HG03439 (cell line): ENCODE results near the gene SETD5.
A peak's percentile ranks its signal among the peaks of the same experiment; 100 is the strongest.

Experiments used
- ATAC-seq: cut with Tn5 transposase; IDR thresholded peaks from one replicate; pipeline ENCODE4 v1.9.1; 2021; ENCODE audit warnings: mild to moderate bottlenecking, moderate library complexity; ENCODE audit not compliant: unreplicated experiment

SETD5 gene

GRCh38 chr3:9397332-9397905 lies at the start of gene SETD5:
SETD5 (plus strand) TSS chr3:9397615; CDS start chr3:9428939, 31,324 bp downstream.
- ATAC-seq: peak; percentile 56

GRCh38 chr3:9347887-9348286 lies 49.5 kb upstream of the SETD5 start:
- no peak for ATAC-seq

GRCh38 chr3:9349321-9350117 lies 47.9 kb upstream of the SETD5 start:
- ATAC-seq: no peak

GRCh38 chr3:9351709-9352126 lies 45.7 kb upstream of the SETD5 start:
- ATAC-seq: no peak

GRCh38 chr3:9352917-9353752 lies 44.3 kb upstream of the SETD5 start:
- ATAC-seq: no peak

- no peak for ATAC-seq
Measured at GRCh38 chr3:9361691-9362388, 35.6 kb upstream of the SETD5 start.

- peak; percentile 97 for ATAC-seq
Measured at GRCh38 chr3:9362731-9363530, 34.5 kb upstream of the SETD5 start, which contains the start of gene THUMPD3. THUMPD3 (plus strand) TSS chr3:9363054; CDS start chr3:9365069, 2,015 bp downstream.

- no peak for ATAC-seq
Measured at GRCh38 chr3:9369508-9369907, 27.9 kb upstream of the SETD5 start.

- ATAC-seq: no peak
Measured at GRCh38 chr3:9373465-9373864, 23.9 kb upstream of the SETD5 start.

GRCh38 chr3:9377981-9378380 lies 19.4 kb upstream of the SETD5 start:
- no peak for ATAC-seq

- no peak for ATAC-seq
Measured at GRCh38 chr3:9379327-9379726, 18.1 kb upstream of the SETD5 start.

GRCh38 chr3:9380014-9380413 lies 17.4 kb upstream of the SETD5 start:
- no peak for ATAC-seq

- no peak for ATAC-seq
Measured at GRCh38 chr3:9384141-9384828, 13.1 kb upstream of the SETD5 start.

GRCh38 chr3:9385187-9386077 lies 12.0 kb upstream of the SETD5 start:
- no peak for ATAC-seq

GRCh38 chr3:9386078-9386459 lies 11.3 kb upstream of the SETD5 start:
- no peak for ATAC-seq

- ATAC-seq: no peak
Measured at GRCh38 chr3:9386501-9387321, 10.7 kb upstream of the SETD5 start.

- no peak for ATAC-seq
Measured at GRCh38 chr3:9387322-9387655, 10.1 kb upstream of the SETD5 start.

GRCh38 chr3:9388142-9388541 lies 9.3 kb upstream of the SETD5 start:
- no peak for ATAC-seq
